Stimulated activated CD4-positive, alpha-beta T cell treated with anti-CD3 and anti-CD28 coated beads, Interleukin-4, amount 100 ng/mL, for 24 hours (primary cell): ENCODE results near the gene NXPE3.
"Not testable (repeated sequence)": the region's sequence is repeated elsewhere in the genome, so short reads cannot be mapped to it uniquely, and the experiment has no call there.

Experiments
- DNase-seq: peaks from one replicate; pipeline ENCODE4 v3.0.0-alpha.2; 2020

NXPE3 gene

DNA sequence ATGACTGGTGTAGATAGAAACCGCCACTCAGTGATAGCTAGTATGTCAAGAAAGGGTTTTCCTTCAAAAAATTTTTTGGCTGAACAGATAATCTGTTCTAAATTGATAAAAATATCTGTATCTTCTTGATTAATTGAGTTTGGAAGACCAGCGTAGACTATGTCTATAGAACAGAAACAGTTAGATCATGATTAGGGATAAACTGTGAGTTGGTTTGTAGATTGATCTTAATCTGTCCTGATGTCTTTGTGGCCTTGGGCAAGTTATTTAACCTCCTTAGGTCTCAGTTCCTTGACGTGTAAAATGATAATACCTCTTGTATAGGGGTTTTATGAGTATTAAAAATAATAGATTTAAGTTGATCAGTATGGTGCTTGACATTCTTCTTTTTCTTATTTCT lies 75.0 kb downstream of the NXPE3 start:
- no peak for DNase-seq

DNA sequence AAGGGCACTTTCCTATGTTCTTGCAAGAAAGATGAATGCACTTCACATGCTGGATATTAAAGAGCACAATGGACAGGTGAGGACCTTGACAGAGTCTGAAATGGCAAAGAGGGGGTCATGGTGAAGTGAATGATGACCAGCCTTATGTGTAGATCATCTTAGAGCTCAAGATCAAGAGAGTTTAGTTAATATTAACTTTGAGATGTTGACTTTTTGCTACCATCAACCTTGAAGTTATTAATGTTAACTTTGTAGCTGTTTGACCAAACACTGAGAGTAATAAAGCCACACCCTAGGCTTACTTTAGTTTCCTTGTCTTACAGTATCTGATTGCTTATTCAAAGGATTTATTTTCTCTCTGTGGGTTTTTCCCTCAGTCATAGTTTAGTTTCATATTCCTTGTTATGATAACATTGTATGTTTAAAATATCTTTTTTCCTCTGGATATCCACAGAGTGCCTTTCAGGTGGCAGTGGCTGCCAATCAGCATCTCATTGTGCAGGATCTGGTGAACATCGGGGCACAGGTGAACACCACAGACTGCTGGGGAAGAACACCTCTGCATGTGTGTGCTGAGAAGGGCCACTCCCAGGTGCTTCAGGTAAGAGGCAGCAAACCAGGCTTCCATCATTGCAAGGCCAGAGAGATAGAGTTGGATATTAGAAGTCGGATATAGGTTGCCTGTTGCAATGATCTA lies 75.7 kb downstream of the NXPE3 start:
- DNase-seq = no peak

DNA sequence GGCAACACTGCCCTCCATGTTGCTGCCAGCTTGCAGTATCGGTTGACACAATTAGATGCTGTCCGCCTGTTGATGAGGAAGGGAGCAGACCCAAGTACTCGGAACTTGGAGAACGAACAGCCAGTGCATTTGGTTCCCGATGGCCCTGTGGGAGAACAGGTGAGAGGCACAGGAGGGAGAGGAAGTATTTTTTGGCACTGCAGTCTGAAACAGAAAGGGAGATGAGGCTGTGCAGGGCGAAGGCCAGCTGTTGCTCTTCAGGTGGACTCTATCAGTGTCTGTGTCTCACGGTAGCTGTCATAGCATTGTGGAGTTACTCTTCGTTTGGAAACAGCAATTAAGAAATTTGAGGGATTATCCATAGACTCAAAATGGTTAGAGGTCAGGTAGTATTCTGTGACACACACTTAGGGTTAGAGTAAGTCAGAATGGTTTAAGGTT lies 78.3 kb downstream of the NXPE3 start:
- no peak for DNase-seq

DNA sequence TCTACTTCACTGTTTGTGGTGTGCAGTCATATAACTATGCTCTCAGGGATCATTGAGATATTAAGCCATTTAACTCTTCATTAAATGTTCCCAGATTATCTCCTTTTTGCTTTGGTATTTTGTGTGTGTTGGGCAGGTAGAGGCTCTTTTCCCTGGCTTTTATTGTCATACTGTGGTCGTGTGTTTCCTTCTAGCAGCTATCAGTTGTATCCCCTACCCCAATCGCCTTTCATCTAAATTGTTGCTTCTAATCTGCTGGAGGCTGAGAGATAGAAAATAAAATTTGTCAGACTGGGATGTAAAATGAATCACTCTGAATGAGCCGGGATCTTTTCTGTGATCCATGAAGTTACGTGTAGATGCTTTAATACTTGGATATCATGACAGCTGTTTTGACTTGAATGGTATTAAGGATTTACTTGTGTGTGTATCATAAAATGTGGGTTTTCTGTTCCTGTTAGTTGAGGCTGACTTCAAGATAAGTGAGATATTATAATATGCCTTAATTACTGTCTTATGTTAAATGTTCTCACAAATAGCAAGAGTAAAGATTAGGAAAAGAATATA lies 79.5 kb downstream of the NXPE3 start:
- DNase-seq = no peak

DNA sequence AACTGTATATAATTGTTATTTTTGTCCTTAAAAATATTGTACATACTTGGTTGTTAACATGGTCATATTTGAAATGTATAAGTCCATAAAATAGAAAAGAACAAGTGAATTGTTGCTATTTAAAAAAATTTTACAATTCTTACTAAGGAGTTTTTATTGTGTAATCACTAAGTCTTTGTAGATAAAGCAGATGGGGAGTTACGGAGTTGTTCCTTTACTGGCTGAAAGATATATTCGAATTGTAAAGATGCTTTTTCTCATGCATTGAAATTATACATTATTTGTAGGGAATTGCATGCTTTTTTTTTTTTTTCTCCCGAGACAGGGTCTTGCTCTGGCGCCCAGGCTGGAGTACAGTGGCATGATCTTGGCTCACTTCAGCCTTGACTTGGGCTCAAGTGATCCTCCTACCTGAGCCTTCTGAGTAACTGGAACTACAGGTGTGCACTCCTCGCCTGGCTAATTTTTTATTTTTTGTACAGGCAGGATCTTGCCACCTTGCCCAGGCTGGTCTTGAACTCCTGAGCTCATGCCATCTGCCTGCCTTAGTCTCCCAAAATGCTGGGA lies 81.0 kb downstream of the NXPE3 start:
- DNase-seq = no peak

DNA sequence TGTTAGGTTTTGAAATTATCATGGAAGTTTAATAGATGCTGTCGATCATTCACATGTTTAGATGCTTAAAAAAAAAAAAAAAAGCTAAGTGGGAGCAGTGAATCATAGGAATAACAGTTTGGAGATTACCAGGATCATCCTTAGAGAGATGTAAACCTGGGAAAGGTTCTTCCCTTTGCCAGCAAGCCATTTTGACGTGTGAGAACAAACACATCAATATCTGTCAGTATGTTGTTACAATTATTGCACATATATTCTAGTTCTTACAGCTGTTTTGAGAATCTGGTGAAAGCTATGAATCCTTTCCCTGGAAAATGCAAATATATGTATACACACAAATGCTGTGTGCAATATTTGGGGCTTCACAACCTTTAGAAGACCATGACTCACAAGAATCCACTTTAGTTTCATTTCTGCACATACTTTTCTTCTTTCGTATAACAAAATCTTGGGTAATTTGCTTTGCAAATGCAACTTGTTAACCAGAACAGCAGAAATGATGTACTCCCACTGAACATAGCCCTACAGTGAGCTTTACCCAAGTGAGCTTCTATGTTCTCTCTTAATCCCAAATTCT lies 82.3 kb downstream of the NXPE3 start:
- no peak for DNase-seq

DNA sequence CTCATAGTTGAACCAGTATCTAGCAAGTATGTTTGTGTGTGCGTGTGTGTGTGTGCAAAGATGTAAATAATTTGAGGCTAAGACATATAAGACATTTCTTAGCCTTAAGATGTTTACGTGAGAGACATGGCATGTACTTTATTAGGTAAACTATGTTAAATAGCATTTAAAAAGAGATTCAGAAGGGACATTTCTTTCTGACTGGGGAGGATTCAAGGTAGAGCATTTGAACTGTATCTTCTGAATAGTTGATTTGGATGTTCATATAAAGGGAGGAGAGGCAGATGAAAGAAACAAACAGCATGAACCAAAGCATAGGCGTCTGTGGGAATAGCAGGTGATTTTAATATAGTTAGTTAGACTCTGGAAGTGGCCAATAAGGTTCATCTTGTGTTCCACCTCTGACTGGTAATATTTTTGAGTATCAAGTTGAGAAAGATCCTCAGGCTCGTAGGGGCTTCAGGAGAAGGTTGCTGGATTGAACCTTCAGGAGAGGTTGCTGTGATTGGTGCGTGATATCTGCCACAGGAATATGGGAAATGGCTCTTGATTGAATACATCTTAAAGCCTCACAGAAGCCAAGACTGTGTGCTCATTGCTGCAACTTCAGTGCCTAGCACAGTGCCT lies 82.9 kb downstream of the NXPE3 start:
- DNase-seq = no peak

DNA sequence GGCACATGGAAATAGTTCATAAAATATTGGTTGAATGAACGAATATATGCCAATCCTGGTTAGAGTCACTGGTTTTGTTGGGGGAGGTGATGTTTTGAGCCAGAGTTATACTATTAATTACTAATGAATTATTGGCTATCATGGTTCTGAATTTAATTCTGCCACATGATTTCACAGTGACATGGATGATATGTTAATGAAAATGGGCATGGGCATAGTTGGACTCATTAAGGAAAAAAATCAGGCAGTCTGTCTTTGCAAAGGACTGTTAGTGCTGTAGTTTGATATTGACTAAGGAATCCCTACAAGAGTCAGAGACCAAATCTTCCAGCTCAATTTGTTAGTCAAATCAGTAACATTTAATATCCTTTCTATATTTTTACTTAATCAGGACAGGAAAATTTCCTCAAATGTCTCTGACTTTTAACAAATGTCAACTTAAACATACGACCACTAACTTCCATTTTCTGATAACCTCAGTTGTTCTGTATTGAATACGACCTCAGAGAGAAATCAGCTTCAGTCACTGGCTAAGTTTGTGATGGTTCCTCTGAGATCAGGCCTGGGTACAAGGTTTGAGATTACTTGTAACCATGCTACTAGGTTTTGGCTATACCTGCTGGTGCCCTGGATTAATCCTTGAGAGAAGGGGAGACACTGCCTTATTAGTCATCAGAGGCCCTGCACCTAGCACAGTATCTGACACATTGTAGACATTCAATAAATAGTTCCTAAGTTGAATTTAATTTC lies 83.6 kb downstream of the NXPE3 start:
- no peak for DNase-seq

DNA sequence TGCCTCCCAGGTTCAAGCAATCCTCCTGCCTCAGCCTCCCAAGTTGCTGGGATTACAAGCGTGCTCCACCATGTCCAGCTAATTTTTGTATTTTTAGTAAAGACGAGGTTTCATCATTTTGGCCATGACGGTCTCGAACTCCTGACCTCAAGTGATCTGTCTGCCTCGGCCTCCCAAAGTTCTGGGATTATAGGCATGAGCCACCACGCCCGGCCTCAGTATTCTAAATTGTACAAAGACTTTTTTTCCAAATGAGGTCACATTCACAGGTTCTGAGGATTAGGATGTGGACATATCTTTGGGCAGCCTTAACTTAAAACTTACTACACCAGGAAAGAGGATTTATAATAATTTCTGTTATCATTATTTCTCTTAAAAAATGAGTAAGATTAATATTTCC lies 85.9 kb downstream of the NXPE3 start:
- DNase-seq = not testable (repeated sequence)

DNA sequence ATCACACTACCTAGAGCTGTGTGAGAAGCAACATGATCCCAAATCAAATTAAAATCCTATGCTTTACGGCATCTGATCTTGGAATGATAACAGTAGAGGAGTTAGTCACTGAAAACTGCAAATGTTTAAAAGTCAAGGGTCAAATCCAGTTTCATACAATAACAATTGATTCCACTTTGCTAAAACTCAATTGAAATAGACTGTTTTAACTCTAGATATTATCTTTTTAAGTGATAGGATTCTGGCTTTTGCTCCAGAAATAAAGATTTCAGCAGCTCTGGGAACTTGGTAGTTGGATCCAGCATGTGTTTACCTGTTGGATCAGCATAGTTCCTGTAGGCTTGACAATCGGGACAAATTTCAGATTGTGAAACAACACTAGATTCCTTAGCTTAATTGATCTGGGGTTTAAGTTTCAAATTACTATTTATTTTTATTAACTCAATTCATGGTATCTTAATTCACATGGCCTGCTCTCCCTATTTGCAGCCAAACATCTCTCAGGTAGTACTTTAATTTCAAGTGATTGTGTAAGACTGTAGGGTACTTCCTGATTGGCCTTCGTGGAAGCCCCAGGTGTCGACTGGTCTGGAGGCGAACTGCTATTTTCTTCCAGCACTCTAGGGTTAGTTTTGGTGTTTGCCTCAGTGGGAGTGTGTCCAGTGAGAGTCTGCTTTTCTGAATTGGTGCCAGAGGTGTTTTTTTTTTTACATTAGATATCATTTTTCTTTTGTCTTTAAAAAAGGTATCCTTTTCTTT lies 86.9 kb downstream of the NXPE3 start:
- DNase-seq = no peak

DNA sequence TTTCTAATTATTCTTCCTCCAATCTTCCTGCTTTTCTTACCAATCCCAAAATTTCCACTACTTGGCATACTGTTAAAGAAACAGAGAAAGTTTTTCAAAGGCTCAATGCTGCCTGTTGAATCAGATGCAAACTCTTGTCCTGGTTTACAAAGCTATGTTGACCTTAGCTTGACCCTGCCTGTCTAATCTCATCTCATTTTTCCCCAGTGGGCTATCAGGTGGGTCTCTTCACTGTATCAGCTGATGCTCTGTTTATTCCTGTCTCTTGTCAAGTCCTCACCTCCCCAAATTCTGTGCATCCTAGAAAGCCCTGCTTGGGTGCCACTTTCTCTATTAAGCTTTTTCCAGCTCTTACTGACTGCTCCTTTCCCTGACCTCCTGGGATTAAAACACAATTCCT lies 88.5 kb downstream of the NXPE3 start:
- DNase-seq = no peak

DNA sequence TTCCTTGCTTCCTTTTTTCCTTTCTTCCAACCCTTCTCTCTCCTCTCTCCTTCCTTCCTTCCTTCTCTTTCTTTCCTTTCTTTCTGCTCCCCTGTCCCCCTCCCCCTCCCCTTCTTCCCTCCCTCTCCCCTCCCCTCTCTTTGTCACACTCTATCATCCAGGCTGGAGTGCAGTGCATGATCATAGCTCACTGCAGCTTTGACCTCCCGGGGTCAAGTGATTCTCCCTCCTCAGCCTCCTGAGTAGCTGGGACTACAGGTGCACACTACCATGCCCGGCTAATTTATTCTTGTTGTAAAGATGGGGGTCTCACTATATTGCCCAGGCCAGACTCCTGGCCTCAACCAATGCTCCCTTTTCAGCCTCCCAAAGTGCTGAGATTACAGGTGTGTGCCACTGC lies 89.0 kb downstream of the NXPE3 start:
- no peak for DNase-seq

DNA sequence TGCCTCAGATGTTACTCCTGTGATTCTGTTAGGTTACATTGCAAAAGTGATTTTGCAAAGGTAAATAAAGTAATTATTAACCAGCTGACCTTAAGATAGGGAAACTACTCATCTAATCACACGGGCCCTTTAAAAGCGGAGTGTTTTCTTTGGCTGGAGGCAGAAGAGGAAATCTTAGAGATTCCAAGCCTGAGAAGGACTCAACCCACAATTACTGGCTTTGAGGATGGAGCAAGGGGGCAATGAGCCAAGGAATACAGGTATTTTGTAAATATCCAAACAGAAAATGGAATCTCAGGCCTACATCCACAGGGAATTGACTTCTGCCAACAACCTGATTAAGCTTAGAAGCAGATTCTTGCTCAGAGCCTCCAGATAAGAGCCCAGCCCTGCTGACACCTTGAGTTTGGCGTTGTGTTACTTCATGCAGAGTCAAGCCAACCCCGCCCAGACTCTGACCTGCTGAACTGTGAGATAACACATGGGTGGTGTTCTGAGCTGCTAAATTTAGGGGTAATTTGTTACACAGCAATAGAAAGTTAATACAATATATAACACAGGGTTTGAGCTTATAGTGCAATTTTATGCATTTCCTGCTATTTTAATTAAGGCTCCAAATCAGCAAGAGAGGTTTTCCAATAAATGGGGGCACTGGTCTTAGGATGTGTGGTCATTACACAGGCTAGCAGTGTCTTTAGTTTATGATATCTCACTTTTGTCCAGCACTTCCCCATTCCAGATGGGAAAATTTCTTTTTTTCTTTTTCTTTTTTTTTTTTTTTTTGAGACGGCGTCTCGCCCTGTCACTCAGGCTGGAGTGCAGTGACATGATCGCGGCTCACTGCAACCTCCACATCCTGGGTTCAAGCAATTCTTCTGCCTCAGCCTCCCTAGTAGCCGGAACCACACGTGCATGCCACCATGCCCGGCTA lies 89.8 kb downstream of the NXPE3 start:
- DNase-seq = no peak

DNA sequence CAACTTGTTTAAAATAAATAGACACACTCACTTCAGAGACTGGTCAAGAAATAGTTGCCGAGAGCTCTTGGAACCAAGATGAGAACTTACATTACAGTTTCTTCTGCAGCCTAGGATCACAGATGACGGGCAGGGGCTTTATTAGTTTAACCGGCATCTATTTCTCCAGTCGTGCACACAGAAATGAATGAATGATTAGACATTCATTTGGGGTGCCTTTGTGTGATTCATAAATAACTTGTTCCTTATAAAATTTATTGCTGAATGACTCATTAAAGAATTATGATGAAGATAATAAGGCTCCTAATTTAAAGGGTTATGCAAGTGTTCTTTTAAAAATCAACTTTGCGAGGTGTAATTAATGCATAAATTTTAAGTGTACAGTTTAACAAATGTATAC lies 91.1 kb downstream of the NXPE3 start:
- no peak for DNase-seq

DNA sequence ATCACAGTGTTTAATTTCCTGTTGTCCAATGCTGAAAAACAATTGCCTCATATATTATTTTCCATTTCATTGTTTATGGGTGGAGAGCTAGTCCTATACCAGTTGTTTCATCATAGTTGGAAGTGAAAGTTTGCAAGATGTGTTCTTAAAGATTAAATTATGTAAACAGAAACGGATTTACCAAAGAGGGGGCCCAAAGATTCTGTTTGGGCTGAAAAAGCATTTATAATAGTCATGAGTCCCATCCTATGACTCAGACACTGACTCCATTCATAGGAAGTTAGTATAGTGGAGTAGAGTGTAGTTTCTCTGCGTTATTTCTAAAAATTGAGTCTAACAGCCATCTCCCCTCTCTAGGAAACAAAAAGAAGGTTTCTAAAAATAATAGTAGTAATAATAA lies 94.6 kb downstream of the NXPE3 start:
- DNase-seq = no peak

DNA sequence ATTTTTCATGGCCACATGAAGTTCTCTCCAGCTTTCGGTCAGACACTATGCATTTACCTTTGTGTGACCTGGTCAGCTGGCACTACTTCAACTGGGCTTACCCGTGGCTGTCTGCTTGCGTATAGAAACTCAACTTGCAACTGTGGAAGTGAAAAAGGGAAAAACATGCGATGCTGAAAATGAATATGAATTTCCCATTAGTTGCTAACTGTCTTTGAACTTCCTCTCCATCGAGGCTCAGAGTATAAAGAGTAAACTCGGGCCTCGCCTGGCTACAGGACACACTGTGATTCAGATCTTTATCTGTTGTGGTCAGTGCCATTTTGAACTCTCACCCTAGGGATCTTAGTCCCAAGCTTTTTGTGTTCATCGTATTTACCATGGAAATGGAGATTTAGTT lies 97.1 kb downstream of the NXPE3 start:
- DNase-seq = no peak
